Globus pallidus (tissue), 1 donor: ENCODE measurements around the gene PRKAR2B.

ENCODE experiments used
- DNase-seq: peaks from one replicate; pipeline ENCODE4 v3.0.0-alpha.2; 2015; ENCODE audit warnings: low spot score

The PRKAR2B gene

DNA sequence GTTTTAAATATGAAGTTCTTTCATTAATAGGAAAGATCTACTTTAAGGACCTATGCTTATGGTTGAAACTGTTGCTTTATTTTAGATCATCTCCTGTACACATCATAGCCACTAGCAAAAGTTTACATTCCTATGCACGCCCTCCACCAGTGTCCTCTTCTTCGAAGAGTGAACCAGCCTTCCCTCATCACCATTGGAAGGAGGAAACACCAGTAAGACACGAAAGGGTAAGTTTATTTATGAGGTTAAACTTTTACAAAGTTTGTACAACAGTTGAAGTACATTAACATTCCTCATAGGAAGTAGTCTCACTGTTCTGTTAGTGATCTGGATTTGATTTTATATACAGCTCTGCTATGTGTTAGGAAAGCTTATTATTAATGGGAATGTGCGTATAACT, 141.2 kb downstream of the PRKAR2B start:
- no peak for DNase-seq

- no peak for DNase-seq
These were observed 141.7 kb downstream of the PRKAR2B start for GRCh38 chr7:107186240-107186639.

GRCh38 chr7:107187774-107188173, 143.3 kb downstream of the PRKAR2B start:
- DNase-seq = no peak

DNA sequence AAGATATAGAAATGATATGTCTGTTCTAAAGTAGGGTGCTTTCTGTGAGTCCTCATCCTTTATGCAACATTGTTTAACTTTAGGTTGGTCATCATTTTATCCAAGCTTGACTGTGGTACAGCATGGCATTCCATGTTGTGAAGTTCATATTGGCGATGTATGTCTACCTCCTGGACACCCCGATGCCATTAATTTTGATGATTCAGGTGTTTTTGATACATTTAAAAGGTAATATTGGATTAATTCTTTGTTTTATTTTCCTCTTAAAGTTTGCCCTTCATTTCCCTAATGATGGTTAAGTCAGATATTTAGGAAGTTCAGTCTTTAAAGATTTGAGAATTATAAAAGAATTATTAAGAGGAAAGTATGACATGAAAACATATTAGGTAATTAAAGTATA, 145.6 kb downstream of the PRKAR2B start:
- no peak for DNase-seq

DNA sequence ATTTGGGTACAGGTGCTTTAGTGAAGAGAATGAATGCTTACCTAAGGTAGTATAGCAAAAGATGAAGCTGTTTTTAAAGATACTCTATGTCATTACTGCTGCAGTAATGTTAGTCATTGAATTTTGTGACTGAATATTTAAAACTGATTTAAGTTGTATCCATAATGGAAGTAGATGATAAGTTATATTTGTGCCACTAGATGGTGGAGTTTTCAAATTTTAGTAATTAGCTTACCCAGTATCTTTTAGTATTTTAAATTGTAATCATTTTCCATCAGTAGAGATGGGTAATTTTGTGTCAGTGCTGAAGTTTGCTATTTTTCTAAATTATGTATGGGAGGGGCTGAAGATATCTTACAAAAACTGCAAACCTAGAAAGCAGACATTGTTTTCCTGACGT, 149.5 kb downstream of the PRKAR2B start:
- no peak for DNase-seq

- no peak for DNase-seq
These were observed 152.5 kb downstream of the PRKAR2B start for GRCh38 chr7:107196834-107197610.

- DNase-seq = no peak
These were observed 157.4 kb downstream of the PRKAR2B start for GRCh38 chr7:107201795-107202450.

- no peak for DNase-seq
These were observed 159.1 kb downstream of the PRKAR2B start for GRCh38 chr7:107203607-107204006.

DNA sequence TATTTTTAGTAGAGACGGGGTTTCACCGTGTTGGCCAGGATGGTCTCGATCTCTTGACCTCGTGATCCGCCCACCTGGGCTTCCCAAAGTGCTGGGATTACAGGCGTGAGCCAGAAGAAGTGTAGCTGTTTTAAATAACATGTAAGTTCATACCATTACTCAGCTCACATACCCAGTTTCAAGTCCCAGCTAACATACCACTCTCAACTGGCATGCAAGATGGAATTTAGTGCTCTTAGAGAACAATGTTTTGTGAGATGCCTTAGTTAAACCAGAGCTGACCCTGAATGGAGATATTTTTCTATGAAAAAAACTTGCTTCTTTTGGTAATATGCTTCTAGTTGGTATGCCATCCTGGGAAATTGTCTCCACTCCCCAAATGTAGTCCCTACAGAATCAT, 161.6 kb downstream of the PRKAR2B start:
- DNase-seq = no peak

DNA sequence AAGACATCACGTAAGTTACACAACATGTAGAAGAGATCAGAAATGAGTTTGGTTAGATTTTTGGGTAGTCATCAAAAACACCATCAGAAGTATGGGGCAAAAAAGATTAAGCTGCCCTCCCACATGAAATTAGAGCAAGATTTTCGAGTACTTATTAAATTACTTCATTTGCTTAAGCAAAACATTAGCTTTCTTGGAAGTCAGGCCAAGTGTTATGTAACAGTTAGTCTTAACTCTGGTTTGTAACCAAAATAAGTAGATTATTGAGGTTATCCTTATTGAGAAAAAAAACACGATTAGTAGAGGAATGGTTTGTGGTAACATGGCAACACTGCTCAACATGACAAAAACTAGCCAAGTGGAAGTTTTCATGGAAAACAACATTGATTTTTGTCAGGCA, 162.2 kb downstream of the PRKAR2B start:
- DNase-seq = no peak

GRCh38 chr7:107207459-107207858, 163.0 kb downstream of the PRKAR2B start:
- DNase-seq = no peak

GRCh38 chr7:107208024-107208521, 163.6 kb downstream of the PRKAR2B start:
- DNase-seq = no peak

- DNase-seq = no peak
These were observed 164.1 kb downstream of the PRKAR2B start for GRCh38 chr7:107208563-107208962.

GRCh38 chr7:107209565-107209964, 165.1 kb downstream of the PRKAR2B start:
- DNase-seq = no peak

DNA sequence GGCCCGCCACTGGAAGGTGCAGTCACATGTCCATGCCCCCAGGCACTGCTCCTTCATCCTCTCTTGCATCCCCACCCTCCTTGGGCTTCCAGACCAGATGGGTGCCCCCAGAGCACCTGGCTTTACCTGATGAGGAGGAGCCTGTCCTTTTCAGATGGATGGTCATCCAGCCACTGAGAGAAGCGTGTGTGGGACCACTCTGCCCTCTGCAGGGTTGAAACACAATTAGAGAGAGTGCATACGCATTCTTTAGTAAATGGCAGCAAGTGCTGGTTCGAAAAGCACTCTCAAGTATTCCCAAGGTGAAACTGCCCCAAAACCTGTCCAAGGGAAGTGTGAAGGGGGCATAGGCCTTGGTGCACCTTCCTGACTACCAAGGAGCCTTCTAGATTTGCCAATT, 165.9 kb downstream of the PRKAR2B start:
- DNase-seq = no peak
